K562 (cell line): ENCODE results near the gene PPTC7. TPM values are rescaled to one million over a fixed set of nuclear protein-coding genes. Genes with fewer than 3 reads are reported as not detected.
A peak's percentile ranks its signal among the peaks of the same experiment; 100 is the strongest.

Source experiments
- BCLAF1 ChIP-seq, 2 experiments: fragments of 450-650 bp in 1 of 2; IDR thresholded peaks; 2 replicates each; pipeline ENCODE4 v1.6.1; 2011 to 2017; ENCODE audit warnings: low read depth in 2 of 2, antibody characterized with exemption in 1 of 2, borderline replicate concordance in 1 of 2, low read length in 1 of 2, mild to moderate bottlenecking in 1 of 2, mixed read lengths in 1 of 2; ENCODE audit not compliant: control insufficient read depth in 1 of 2
- EHMT2 ChIP-seq: fragments of 450-650 bp; IDR thresholded peaks from 2 replicates; pipeline ENCODE4 v1.6.1; 2018; ENCODE audit warnings: antibody characterized with exemption
- NKRF ChIP-seq: fragments of 450-650 bp; IDR thresholded peaks from 2 replicates; pipeline ENCODE4 v1.6.1; 2016; ENCODE audit warnings: borderline replicate concordance
- OTX1 ChIP-seq: fragments of 450-650 bp; formaldehyde crosslinking; IDR thresholded peaks from 2 replicates; pipeline ENCODE4 v1.4.0; 2022; ENCODE audit warnings: mild to moderate bottlenecking
- PYGO2 ChIP-seq: fragments of 450-650 bp; IDR thresholded peaks from 2 replicates; pipeline ENCODE4 v1.6.1; 2016; ENCODE audit warnings: mild to moderate bottlenecking, missing genetic modification characterization, moderate library complexity, missing compliant biosample characterization
- SMARCB1 ChIP-seq: IDR thresholded peaks from 2 replicates; pipeline ENCODE4 v1.6.1; 2011; ENCODE audit warnings: improper control_type of control experiment, low read depth; ENCODE audit not compliant: insufficient read length
- ZHX1 ChIP-seq: fragments of 150-350 bp; conservative IDR thresholded peaks from 2 replicates; pipeline ENCODE4 v1.6.1; 2014; ENCODE audit warnings: low read length
- ZNF318 ChIP-seq, 2 experiments: fragments of 450-650 bp; IDR thresholded peaks; 2 replicates each; pipeline ENCODE4 v1.6.1; 2016; ENCODE audit warnings: mild to moderate bottlenecking in 2 of 2, borderline replicate concordance in 1 of 2, low read depth in 1 of 2, moderate library complexity in 1 of 2
- polyA plus RNA-seq, 8 experiments: library from polyadenylated mRNA; depleted of rRNA in 4 of 8; stranded (reverse) in 5 of 8; unstranded in 3 of 8; fragments of >200 nt; fragmentation: Nextera tagmentation in 2 of 8; fragmentation: Illumina TruSeq in 1 of 8; extraction: Ambion mirVana in 2 of 8; extraction: Trizol in 1 of 8; gene quantifications; 2 replicates each; pipeline versions ENCODE4 v1.2.1 to v1.2.3, GENCODE V29; 2011 to 2014; ENCODE audit warnings: inconsistent platforms in 1 of 8, missing spikeins in 1 of 8
- total RNA-seq, 7 experiments: library from RNA; depleted of rRNA in 6 of 7; stranded (reverse); fragments of >200 nt in 6 of 7; fragmentation: Illumina TruSeq in 2 of 7; extraction: Trizol in 2 of 7; gene quantifications; 2 replicates each; pipeline versions ENCODE4 v1.2.1 to v1.2.3, GENCODE V29; 2011 to 2021; ENCODE audit warnings: low replicate concordance in 1 of 7

PPTC7 gene
- total and polyA plus RNA-seq, 9 of the 15 experiments (the other 6 are each of a cell fraction or from before 2014, with no cell fraction given): 2.6 to 23.1 (median 11.9) TPM

GRCh38 chr12:110583137-110584059, at the start of gene PPTC7 (continued):
- TF ChIP-seq ZNF318 (IDR thresholded peaks at IDR 0.05; ENCODE audit: borderline replicate concordance in 1 of 2, low read depth in 1 of 2): no peak
- no peak for TF ChIP-seq OTX1
- TF ChIP-seq ZHX1: no peak
- peak; percentile 46; the same call in 1 of the 2 replicates for TF ChIP-seq NKRF
- no peak for TF ChIP-seq EHMT2
- TF ChIP-seq SMARCB1: no peak
- no peak for TF ChIP-seq BCLAF1 (IDR thresholded peaks at IDR 0.05; ENCODE audit: borderline replicate concordance in 1 of 2, control insufficient read depth in 1 of 2, low read depth in 2 of 2, low read length in 1 of 2)
- no peak for TF ChIP-seq PYGO2 (tag)
